COLO668 (cell line): Measurements from ENCODE around the gene ZNF669.

Source experiments
- DNase-seq: peaks from one replicate; lab custom pipeline; 2025; ENCODE audit not compliant: unreplicated experiment; lab: John Stamatoyannopoulos, UW

The ZNF669 gene

DNA sequence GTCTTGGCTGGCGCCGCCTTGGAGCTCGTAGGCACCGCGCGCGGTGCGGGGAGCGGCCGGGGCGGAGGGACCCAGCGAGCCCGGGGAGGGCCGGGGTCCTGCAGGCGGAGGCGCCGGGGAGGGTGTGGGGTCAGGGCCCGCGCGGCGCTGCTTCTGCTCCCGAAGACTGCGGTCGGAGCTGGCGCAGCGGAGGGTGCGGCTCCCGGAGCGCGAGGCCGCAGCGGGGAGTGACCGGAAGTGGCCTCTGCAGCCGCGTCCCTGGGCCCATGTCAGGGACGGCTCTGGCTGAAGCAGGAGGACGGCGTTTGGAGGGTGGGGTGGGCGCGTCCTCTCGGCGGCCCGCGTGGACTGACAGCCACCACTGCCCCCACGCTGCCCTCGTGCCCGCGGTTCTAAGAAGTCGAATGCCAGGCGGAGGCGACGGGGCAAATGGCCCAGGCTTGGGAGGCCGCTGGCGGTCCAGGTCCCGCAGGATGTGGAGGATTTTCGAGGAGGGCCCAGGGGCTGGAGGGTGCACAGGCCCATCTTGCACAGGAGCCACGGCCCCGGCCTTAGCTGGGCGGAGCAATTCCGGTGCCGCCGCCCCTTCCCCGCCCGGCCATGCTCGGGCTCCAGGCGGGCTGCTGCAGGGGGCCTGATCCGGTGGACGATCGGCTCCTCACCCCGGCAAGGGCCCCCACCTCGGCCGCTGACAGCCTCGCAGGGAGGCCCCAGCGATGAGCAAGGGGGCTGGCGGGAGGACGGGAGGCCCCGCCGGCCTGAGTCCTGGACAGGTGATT is 7.7 kb upstream of the ZNF669 start:
- DNase-seq: peak; percentile 62

DNA sequence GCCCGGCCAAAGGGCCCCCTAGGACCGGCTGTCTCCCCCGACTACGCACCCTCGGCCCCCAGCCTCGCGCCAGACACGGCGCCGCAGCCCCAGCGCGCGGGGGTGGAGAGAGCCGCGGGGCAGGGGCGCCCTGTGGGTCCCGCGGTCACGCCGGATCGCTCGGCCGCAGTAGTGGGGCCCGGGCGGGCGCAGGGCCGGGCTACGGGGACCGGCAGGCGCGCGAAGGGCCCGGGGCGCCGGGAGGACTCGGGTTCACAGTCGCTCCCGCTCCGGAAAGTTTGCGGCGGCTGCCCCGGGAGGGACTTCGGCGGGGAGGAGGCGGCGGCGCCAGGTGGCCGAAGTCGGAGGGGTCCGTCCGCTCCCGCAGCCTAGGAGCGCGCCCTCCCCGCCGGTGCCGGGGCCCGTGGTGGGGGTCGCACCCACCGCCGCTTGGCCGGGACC is 7.1 kb upstream of the ZNF669 start:
- peak; percentile 40 for DNase-seq

- no peak for DNase-seq
Observed at GRCh38 chr1:247110627-247111258, 6.6 kb upstream of the ZNF669 start.

DNA sequence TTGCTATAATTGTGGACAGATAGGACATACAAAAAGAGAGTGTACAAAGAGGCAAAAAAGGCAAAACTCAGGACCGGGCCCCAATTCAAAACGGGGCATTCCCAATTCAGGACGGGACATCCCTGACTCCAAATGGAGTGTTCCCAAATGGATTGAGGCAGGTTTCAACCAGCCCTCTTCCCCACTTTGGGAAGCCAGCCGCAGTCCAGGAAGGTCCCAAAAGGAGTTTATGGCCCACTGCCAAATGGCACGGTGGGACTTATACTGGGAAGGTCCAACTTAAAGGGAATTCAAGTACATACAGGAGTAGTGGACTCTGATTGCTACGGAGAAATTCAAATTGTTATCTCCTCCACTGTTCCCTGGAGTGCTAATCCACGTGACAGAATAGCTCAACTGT is 3.5 kb upstream of the ZNF669 start:
- no peak for DNase-seq

GRCh38 chr1:247105966-247106365 is 1.8 kb upstream of the ZNF669 start:
- no peak for DNase-seq

- no peak for DNase-seq
Observed at GRCh38 chr1:247104965-247105364, 809 bp upstream of the ZNF669 start.

DNA sequence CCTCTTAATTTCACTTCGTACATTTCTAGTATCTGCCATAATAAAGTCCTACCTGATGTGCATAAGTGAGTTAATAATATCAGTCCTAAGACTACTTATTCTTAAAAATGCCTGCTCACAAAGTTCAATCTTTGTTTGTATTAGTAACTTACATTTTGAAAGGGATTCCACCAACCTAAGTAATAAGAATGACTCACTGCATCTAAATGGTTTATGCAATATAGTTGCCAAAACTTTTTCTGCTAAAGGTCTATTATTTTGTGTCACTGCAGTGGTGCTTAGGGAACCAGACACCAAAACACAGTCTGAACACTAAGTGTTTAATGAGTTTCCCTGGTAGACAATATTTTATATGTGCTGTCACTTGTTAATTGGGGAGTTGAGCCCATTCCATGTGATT is 1.8 kb downstream of the ZNF669 start:
- no peak for DNase-seq

DNA sequence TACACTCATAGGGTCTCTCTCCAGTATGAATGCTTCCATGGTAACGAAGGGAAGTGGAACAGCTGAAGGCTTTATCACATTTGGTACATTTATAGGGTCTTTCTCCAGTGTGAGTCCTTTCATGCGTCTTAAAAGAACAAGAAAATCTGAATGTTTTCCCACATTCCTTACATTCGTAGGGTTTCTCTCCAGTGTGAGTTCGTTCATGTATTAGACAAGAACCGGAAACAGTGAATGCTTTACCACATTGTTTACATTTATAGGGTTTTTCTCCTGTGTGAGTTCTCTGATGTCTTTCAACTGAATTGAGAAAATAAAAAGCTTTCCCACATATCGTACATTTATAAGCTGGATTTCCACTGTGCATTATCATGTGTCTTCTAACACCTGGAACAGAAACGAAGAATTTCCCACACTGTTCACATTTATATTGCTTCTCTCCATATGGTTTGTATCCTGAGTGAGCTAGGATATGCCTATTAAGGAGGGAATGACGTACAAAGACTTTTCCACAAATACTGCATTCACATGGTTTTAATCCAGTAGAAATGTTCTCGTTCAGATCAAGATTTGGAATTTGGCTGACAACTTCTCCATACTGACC is 3.4 kb downstream of the ZNF669 start:
- DNase-seq: no peak

- no peak for DNase-seq
Observed at GRCh38 chr1:247096958-247097357, 7.2 kb downstream of the ZNF669 start.

GRCh38 chr1:247096544-247096943 is 7.6 kb downstream of the ZNF669 start:
- no peak for DNase-seq

- DNase-seq: no peak
Observed at GRCh38 chr1:247096112-247096511, 8.0 kb downstream of the ZNF669 start.

- DNase-seq: no peak
Observed at GRCh38 chr1:247090455-247090854, 13.7 kb downstream of the ZNF669 start.

DNA sequence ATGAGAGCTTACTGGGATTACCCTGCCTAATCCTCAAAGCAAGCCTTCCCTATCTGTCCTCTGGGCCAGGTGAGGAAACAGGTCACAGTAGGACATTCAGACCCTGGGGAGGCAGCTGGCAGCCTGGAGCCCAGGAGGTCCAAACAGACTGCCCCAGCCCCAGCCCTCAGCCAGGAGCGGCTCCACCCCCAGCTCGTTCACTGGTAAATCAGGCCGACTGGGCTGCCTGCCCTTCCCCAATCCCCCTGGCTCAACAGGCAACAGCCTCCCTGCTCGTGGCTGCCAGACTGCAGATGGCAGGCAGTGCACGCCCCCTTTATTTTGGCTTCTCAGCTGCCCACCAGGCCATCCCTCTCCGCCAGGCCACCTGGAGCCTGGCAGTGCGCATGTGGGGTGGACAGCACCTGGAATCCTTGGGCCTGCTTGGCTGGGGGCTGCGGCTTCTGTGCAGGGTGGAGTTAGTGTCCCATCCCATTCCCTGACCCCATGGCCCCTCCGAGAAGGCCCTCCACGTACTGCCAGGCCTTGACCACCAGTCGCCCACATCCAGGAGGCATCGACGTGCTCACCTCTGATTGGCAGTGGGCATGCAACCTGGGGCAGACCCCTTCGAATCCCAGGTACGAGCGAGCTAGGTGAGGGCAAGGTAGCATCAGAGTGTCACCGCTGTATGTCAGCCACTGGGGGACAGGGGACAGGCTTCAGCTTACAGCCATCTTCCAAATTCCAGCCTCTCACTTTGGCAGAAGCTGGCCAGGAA is 14.4 kb downstream of the ZNF669 start:
- no peak for DNase-seq

GRCh38 chr1:247088967-247089366 is 15.2 kb downstream of the ZNF669 start:
- no peak for DNase-seq

- no peak for DNase-seq
Observed at GRCh38 chr1:247087256-247087655, 16.9 kb downstream of the ZNF669 start.

DNA sequence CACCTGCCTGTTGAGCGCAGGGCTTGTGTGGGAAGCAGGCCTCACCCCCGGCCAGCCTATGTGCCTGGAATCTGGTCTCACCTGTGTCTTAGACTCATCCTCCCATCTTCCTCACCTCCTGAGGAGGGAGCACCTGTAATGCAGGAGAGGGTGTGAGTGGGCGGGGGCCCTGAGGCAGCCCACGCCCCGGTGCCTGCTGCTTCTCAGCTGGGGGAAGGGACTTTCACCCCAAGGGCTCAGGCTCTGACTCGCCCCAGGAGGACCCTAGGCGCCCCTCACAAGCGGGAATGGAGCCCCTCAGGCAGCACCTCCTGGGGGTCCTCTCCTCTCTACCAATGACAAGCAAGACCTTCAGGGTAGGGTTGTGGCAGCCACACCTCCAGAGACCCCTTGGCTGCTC is 18.8 kb downstream of the ZNF669 start:
- no peak for DNase-seq

DNA sequence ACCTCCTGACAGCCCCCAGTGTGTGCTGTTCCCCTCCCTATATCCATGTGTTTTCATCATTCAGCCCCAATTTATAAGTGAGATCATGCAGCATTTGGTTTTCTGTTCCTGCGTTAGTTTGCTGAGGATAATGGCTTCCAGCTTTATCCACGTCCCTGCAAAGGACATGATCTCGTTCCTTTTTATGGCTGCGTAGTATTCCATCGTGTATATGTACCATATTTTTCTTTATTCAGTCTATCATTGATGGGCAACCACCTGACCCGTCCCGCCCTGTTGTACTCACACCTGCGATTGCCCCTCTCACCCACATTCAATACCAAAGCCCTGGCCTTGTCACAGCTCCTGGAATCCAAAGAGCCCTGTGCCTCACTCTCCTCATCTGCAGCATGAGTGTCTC is 19.4 kb downstream of the ZNF669 start:
- DNase-seq: no peak

- no peak for DNase-seq
Observed at GRCh38 chr1:247079141-247079874, 24.8 kb downstream of the ZNF669 start.

DNA sequence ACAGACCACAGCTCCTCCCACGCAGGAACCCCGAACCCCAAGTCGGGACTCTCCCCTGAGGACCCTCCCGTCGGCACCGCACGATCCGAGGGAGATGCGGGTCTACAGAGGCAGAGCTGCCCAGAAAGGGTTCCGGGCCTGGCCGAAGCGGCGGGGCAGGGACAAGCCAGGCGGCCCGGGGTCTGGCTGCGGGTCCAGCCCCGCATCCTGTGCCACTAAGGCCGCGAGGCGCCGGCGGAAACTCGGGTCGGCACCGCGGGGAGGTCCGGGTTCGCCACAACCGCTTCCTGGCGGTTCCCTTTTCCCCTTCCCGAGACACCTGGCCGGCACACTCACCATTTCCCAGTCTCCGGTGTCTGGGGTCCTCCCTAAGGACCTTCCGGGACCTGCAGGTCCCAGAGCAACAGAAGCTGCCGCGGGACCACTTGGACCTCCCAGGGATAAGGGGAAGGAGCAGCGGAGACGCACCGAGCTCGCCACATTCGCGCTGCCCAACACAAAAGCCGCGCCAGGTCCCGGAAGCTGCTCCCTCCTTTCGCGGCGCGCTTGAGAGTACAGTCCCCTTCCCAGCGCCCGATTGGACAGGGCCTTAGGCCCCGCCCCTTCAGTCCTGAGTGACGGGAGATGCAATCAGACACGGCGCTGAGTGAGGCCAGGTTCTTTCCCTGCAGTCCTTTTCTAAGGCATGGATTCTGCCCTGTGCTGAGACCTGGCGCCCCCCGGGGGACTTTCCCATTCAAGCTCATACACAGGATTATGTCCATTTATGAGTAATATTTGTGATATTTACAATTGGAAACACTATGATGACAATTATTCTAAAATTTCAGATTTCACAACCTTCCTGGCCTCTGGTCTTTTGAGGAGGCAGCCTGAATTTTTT is 25.7 kb downstream of the ZNF669 start, which contains the start of gene ZNF670:
TSS of gene ZNF670 (minus strand) at position 554 of the 883 bp plus-strand sequence. CDS start at position 339, 215 bp downstream.
- DNase-seq: peak; percentile 99

DNA sequence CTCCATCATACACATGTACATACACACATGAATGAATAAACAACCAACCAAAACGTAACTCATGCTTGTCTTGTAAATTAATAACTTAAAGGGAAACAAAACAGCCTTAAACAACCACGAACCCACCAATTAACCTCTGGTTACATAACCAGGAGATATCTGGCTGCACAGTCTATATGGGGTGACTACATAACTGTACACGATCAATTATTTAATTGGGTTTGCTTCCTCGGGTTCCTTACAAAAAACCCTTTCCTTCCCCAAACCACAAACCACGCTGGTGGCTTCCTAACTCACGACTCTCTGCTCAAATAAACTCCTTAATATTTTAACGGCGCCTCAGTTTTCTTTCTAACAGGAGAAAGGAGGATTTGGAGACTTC is 26.3 kb downstream of the ZNF669 start:
- DNase-seq: no peak
